NCI-H748 (cell line): ENCODE measurements around the gene HAGHL.
"Not testable (repeated sequence)": the region's sequence is repeated elsewhere in the genome, so short reads cannot be mapped to it uniquely, and the experiment has no call there.

ENCODE experiments used
- DNase-seq: peaks from one replicate; lab custom pipeline; 2025; ENCODE audit not compliant: unreplicated experiment; lab: John Stamatoyannopoulos, UW

HAGHL gene

DNA sequence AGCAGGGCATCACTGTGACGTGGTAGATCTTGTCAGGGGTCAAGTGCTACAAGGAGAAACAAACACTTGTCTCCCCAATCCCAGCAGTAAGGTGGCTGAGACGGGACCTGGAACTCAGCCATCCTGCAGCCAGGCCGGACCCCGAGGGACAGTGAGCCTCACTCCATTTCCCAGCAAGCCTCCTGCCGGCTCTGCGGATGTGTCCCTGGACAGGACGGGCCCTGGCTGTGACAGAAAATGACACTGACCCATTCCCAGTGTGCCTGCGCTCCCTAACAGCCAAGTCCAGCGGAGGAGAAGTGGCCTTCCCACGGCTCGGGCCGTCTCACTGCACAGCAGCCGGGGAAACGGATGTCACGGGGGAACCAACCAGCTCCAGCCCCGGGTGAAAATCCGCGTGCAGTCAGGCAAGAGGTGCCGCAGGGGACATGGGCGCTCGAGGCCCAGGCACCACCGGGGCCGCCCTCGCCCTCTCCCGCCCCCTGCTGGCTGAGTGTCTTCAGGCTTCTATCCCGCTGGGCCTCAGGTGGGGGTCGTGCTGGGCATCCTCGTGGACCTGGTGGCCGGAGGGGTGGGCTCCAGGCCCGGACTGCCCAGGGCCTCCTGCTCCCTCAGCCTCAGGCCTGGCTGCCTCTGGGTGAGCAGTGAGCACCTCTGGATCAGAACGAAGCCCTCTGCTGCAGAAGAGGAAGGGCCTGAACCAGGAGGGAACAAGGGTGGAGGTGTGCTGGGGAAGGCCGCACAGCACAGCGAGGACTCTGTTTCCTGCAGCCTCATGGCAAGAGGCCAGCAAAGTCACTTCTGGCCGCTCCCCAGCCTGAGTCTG lies 6.7 kb downstream of the HAGHL start:
- no peak for DNase-seq

DNA sequence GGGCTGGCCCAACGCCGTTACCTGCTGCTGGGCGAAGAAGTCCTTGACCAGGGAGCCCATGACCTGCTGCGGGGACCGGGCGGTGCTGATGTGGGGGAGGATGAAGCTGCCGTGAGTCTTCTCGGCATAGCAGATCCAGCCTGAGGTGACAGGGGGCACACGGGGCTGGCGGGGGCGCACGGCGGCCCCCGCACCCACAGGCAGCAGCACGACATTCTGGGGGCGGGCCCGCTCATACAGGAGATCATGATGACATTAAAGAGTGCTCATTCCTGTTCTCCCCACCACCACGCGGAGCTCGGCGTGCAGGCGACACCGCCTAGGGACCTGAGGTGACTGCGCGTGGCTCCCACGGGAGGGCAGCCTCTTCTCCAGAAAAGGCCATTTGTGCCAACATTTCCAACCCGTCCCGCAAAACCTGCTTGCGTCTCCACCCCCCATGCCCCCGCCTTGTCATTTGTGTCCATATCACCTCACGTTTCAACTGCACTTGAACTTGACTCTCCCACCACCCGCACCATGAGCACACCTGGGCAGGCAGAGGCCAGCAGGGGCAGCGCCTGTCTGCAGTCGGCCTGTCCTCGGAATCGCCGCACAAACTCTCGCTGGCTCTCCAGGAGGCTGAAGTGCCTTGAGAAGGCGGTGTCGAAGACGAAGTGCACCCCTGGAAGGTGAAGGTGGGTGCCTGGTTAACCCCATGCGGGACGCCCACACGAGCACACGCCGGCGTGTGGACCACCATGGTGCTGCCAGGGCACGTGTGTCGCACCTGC lies 7.5 kb downstream of the HAGHL start:
- DNase-seq = no peak

DNA sequence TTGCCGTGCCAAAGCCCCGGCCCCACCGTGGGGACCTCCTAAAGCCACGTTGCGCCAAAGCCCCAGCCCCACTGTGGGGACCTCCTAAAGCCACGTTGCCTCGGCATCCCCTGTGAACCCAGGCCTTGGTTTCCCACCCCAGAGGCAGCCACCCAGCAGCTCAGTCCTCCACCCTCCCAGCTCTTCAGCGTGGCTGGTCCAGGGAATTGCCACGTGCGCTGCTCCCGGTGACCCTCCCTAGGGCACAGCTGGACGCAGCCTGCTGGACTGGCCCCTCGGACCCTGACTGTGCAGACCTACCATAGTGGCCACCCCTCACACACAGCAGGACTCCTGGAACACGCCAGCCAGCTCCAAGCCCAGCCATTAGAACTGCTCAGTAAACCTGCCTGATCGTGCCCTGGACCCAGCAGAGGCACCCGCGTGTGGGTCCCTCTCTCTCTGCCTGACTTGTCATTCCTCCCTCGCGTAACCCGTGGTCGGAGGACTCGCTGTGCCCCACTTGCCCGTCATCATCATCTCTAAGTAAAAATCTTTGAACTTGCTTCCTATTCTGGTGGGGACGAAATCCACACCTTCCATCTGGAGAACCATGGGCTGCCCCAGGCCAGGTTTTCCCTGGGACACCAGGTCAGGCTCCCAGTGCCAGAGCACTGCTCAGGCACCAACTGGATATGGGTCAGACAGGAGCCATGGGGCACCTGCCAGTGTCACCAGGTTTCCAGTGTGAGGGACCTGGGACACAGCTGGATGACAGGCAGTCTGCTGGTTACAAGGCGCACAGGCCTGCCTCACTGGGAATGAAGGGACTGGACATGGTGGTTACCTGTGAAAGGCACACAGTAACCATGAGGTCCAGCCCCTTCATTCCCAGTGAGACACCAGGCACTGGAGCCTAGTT lies 8.3 kb downstream of the HAGHL start:
- no peak for DNase-seq

GRCh38 chr16:735982-736453 lies 9.1 kb downstream of the HAGHL start:
- no peak for DNase-seq

GRCh38 chr16:736936-737481 lies 10.1 kb downstream of the HAGHL start:
- no peak for DNase-seq

GRCh38 chr16:739560-740458 lies 12.9 kb downstream of the HAGHL start:
- DNase-seq = no peak

DNA sequence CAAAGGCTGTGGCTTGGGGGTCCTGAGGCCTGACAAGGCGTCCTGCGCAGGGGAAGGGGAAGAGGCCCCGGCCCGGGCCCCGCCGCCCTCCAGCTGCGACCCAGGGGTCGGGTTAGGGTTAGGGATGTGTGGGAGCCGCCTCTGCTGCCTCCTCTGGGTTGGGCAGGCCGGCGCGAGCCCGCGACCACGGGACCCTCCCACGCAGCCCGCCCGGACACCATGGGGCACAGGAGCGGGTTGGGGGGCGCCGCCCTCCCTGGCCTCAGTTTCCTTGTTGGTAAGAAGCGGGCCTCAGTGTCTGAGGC lies 13.5 kb downstream of the HAGHL start:
- no peak for DNase-seq

GRCh38 chr16:740764-741505 lies 14.0 kb downstream of the HAGHL start, which contains the start of gene CIAO3:
TSS of gene CIAO3 (minus strand) at chr16:740997. CDS start at chr16:740985, 12 bp downstream.
- peak; percentile 87 for DNase-seq

DNA sequence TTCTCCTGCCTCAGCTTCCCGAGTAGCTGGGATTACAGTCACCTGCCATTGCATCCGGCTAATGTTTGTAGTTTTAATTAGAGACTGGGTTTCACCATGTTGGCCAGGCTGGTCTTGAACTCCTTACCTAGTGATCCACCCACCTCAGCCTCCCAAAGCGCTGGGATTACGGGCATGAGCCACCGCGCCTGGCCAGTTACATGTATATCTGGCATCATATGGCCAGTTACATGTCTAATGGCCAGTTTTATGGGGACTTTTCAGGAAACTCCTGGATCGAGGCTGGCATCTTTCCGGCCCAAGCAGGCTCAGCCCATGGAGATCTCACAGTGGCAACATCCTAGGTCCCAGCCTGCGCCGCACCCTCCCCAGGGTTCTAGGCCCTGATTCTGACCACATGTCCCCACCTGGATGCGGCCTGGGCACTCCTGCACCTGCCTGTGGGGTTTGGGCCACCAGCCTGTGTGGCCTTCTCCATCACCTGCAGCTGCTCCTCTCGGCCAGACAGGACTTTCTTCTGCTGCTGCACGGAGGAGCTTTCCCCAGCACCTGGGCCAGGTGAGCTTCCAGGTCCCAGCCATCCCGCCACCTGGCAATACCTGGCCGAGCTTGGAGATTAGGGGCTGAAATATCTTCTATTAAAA lies 15.2 kb downstream of the HAGHL start:
- no peak for DNase-seq

DNA sequence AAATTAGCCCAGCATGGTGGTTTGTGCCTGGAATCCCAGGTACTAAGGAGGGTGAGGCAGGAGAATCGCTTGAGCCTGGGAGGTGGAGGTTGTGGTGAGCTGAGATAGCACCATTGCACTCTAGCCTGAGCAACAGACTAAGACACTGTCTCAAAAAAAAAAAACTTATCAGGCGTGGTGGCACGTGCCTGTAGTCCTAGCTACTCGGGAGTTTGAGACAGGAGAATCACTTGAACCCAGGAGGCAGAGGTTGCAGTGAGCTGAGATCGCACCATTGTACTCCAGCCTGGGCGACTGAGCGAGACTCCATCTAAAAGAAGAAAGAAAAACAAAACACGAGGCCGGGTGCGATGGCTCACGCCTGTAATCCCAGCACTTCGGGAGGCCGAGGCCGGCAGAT lies 16.0 kb downstream of the HAGHL start:
- DNase-seq = not testable (repeated sequence)

GRCh38 chr16:743794-744500 lies 17.0 kb downstream of the HAGHL start:
- DNase-seq = no peak

DNA sequence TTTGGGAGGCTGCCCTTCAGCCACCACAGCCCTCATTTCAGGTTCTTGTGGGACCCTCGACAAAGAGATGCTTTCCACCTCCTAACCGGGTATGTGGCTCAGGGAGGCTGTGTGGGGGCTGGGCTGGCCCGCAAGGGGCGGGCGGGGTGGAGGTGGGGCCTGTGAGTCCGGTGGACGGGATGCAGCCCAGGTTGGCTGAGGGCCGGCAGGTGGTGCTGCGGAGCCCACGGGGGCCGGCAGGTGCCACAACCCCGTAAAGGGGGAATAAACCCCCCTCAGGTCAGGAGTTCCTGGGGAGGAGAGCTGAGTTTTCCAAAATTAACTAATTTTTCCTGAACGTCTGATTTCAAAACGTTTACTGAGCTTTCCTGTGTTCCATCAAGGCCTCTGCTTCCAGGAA lies 18.8 kb downstream of the HAGHL start:
- peak; percentile 43 for DNase-seq

GRCh38 chr16:746637-747036 lies 19.7 kb downstream of the HAGHL start:
- DNase-seq = no peak

DNA sequence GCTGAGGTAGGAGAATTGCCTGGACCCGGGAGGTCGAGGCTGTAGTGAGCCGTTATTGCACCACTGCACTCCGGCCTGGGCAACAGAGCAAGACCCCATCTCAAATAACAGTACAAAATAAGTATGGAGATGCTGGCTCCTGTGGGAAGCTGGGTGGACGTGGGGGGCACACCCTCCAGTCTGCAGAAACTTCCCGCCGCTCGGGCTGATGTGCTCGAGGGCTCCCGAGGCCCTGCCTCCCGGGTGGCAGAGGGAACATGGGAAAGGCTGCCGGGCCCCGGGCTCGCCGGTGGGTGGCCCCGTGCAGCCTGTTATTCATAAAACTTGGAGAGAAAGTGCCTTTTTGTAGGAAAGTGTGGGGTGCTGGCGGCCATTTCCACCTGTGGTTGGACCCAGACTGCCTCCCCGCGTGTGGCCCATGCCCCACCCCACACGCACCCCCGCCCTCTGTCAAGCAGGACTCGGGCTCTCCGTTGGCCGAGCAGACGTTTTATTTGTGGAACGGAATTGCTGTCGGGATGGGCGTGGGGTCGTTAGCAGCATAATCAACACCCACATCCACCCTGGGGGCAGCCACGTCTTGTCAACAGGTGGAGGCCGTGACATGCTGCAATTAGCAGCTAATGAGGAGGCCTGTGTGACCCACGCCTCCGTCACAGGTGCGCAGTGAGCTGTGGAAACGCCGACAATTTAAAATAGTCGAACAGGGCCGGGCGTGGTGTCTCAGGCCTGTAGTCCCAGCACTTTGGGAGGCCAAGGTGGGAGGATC lies 21.3 kb downstream of the HAGHL start:
- DNase-seq = peak; percentile 45

DNA sequence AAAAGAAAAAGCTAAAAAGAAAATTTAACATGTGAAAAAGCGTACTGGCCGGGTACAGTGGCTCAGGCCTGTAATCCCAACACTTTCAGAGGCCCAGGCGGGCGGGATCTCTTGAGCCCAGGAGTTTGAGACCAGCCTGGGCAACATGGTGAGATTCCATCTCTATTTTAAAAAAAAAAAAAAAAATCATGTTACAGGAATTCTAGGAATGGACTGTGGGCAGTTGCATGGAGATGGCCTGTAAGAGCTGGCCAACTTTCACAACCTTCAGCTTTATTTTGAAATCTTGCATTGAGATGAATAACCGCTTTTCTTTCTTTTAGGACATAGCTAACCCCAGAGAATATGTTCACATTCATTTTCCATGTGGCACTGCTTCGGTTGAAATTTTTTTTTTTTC lies 22.1 kb downstream of the HAGHL start:
- no peak for DNase-seq

DNA sequence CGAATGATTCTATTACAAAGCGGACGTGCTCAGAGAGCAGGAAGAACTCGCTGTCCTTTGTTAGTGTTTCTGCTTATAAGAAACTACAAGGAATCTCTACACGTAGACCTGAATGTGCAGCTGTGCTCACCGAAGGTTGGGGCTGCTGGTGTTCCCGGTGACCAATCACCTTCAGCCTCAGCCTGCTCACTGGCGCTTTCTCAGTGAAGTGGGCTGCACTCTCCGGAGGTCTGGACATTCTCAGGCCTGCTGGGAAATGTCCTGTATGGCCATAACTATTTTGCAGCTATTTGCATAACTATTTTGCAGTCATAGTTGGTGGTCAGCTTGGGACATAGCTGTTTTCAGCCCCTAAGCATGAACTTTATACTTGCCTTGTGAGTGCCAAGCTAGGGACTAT lies 23.6 kb downstream of the HAGHL start:
- no peak for DNase-seq
